IMR-90 (cell line): ENCODE results near the gene RND1. TPM values are rescaled to one million over a fixed set of nuclear protein-coding genes. Genes with fewer than 3 reads are reported as not detected.

Experiments used
- microRNA-seq, 2 experiments: library from miRNA; stranded (forward) in 1 of 2; unstranded in 1 of 2; fragments of 10-50 nt in 1 of 2; fragments of <30 nt in 1 of 2; gene quantifications in 1 of 2; microRNA quantifications in 1 of 2; one replicate each; pipeline versions ENCODE3 to v1.1.0; 2013 to 2020; ENCODE audit not compliant: insufficient read depth in 1 of 2, insufficient read length in 1 of 2, unreplicated experiment in 1 of 2
- polyA plus RNA-seq, 3 experiments: library from polyadenylated mRNA; depleted of rRNA; stranded (reverse); fragments of >200 nt; gene quantifications; 2 replicates each; pipeline ENCODE4 v1.2.3, GENCODE V29; 2012; ENCODE audit warnings: low replicate concordance in 1 of 3
- small RNA-seq, 5 experiments: library from RNA; depleted of rRNA; stranded (forward); fragments of <200 nt; gene quantifications; one replicate each; pipeline ENCODE3, GENCODE V24; 2012
- total RNA-seq: library from RNA; depleted of rRNA; stranded (reverse); fragments of >200 nt; gene quantifications from 2 replicates; pipeline ENCODE4 v1.2.3, GENCODE V29; 2012; rRNA removed

RND1 gene
- total and polyA plus RNA-seq, 2 of the 4 experiments (the other 2 are of a cell fraction) = under 0.01 to 0.21 TPM

Small RNA genes lying within 50 kb of the gene (microRNA-seq; reads per million reads assigned to microRNA genes)
- not detected for gene AC073610.1 (ENCODE audit: insufficient read depth, insufficient read length)
- not detected for gene RF00019 (ENCODE audit: insufficient read depth, insufficient read length)
- not detected for gene RNU6-600P (ENCODE audit: insufficient read depth, insufficient read length)

Small RNA genes lying within 50 kb of the gene (small RNA-seq; reads per million reads assigned to genes)
- gene AC073610.1 (0 reads per million in 5 experiments), gene RF00019 (0 reads per million in 5 experiments), gene RNU6-600P (0 to 0.60 (median 0) reads per million in 5 experiments)

Other genes starting within 250 kb of the RND1 start
- 46.4 and 47.5 TPM in 2 replicates for gene KANSL2, start 183.6 kb downstream of the RND1 start, total RNA-seq
- 23.3 and 25.2 TPM in 2 replicates for gene KANSL2, start 183.6 kb downstream of the RND1 start, polyA plus RNA-seq (2012; rRNA removed)
- gene CCNT1, start 149.2 kb downstream of the RND1 start, total RNA-seq = 30.3 and 74.0 TPM in 2 replicates
- 7.9 and 9.0 TPM in 2 replicates for gene CCNT1, start 149.2 kb downstream of the RND1 start, polyA plus RNA-seq (2012; rRNA removed)
- 18.1 and 18.5 TPM in 2 replicates for gene ADCY6, start 76.8 kb downstream of the RND1 start, total RNA-seq
- gene ADCY6, start 76.8 kb downstream of the RND1 start, polyA plus RNA-seq (2012; rRNA removed) = 34.4 and 35.1 TPM in 2 replicates
- gene CACNB3, start 47.4 kb downstream of the RND1 start, total RNA-seq = 15.3 and 18.1 TPM in 2 replicates
- 45.1 and 45.2 TPM in 2 replicates for gene CACNB3, start 47.4 kb downstream of the RND1 start, polyA plus RNA-seq (2012; rRNA removed)
- 81.9 and 92.5 TPM in 2 replicates for gene DDX23, start 13.7 kb downstream of the RND1 start, total RNA-seq
- gene DDX23, start 13.7 kb downstream of the RND1 start, polyA plus RNA-seq (2012; rRNA removed) = 59.1 and 61.8 TPM in 2 replicates
- gene FKBP11, start 59.6 kb upstream of the RND1 start, total RNA-seq = 4.7 and 5.0 TPM in 2 replicates
- gene FKBP11, start 59.6 kb upstream of the RND1 start, polyA plus RNA-seq (2012; rRNA removed) = 40.0 and 44.1 TPM in 2 replicates
- gene ARF3, start 91.6 kb upstream of the RND1 start, total RNA-seq = 97.7 and 103 TPM in 2 replicates
- gene ARF3, start 91.6 kb upstream of the RND1 start, polyA plus RNA-seq (2012; rRNA removed) = 198 and 222 TPM in 2 replicates
- under 0.01 TPM in 2 replicates for gene WNT10B, start 105.9 kb upstream of the RND1 start, total RNA-seq
- 0.26 and 0.53 TPM in 2 replicates for gene WNT10B, start 105.9 kb upstream of the RND1 start, polyA plus RNA-seq (2012; rRNA removed)
- not detected in 2 replicates for gene WNT1, start 112.5 kb upstream of the RND1 start, total RNA-seq
- not detected in 2 replicates for gene WNT1, start 112.5 kb upstream of the RND1 start, polyA plus RNA-seq (2012; rRNA removed)
- gene DDN, start 133.5 kb upstream of the RND1 start, total RNA-seq = under 0.01 and 0.18 TPM in 2 replicates
- gene DDN, start 133.5 kb upstream of the RND1 start, polyA plus RNA-seq (2012; rRNA removed) = 0.21 and 0.22 TPM in 2 replicates
- 76.4 and 106 TPM in 2 replicates for gene PRKAG1, start 152.9 kb upstream of the RND1 start, total RNA-seq
- gene PRKAG1, start 152.9 kb upstream of the RND1 start, polyA plus RNA-seq (2012; rRNA removed) = 67.8 and 81.1 TPM in 2 replicates
- 6.6 and 10.0 TPM in 2 replicates for gene KMT2D, start 194.9 kb upstream of the RND1 start, total RNA-seq
- gene KMT2D, start 194.9 kb upstream of the RND1 start, polyA plus RNA-seq (2012; rRNA removed) = 24.8 and 25.2 TPM in 2 replicates
- gene RHEBL1, start 204.1 kb upstream of the RND1 start, total RNA-seq = 0.56 and 0.72 TPM in 2 replicates
- 0.39 and 0.62 TPM in 2 replicates for gene RHEBL1, start 204.1 kb upstream of the RND1 start, polyA plus RNA-seq (2012; rRNA removed)
- under 0.01 TPM in 2 replicates for gene DHH, start 228.9 kb upstream of the RND1 start, total RNA-seq
- 0.01 and 0.07 TPM in 2 replicates for gene DHH, start 228.9 kb upstream of the RND1 start, polyA plus RNA-seq (2012; rRNA removed)
- gene LMBR1L, start 245.0 kb upstream of the RND1 start, total RNA-seq = 18.1 and 33.0 TPM in 2 replicates
- 44.6 and 46.3 TPM in 2 replicates for gene LMBR1L, start 245.0 kb upstream of the RND1 start, polyA plus RNA-seq (2012; rRNA removed)